GM19455 (cell line): ENCODE measurements around the gene SH3BP1.

ENCODE experiments used
- ATAC-seq: cut with Tn5 transposase; IDR thresholded peaks from one replicate; pipeline ENCODE4 v1.9.1; 2021; ENCODE audit not compliant: unreplicated experiment

Gene SH3BP1

DNA sequence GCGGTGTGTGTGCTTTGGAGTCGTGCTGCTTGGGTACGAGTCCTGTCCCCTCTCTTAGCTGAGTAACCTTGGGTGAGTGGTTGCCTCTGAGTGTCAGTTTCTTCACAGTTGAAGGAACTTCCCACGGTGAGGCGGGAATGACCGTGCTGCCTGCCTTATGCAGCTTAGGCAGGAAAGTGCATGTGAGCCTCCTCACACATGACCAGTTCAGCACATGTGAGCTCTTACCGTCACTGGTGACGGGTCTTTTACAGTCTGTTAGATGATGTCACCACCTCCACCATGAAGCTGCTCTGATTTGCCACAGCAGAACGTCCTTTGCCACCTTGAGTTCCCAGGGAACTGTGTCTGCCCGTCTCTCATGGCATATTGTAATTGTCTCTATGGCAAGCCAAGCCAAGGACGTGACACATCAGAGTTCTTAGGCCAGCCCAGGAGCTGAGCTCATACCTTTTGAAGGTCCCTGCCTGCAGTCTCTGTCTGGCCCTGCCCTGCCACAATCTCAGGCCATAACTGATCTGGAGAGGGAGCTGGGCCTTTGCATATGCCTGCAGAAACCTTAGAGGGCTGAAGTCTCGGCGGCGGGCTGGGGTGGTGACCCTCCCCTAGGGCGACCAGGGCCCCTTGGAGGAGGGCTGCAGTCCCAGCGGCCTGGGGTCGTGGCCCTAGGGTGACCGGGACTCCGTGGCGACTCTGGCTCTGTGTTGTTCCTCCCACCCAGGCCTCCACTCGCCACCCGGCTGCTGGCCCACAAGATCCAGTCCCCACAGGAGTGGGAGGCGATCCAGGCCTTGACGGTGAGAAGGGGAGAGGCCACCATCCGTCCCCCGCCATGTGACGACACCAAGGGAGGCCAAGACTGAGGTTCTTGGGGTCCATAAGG is 23.0 kb upstream of the SH3BP1 start:
- ATAC-seq = no peak

DNA sequence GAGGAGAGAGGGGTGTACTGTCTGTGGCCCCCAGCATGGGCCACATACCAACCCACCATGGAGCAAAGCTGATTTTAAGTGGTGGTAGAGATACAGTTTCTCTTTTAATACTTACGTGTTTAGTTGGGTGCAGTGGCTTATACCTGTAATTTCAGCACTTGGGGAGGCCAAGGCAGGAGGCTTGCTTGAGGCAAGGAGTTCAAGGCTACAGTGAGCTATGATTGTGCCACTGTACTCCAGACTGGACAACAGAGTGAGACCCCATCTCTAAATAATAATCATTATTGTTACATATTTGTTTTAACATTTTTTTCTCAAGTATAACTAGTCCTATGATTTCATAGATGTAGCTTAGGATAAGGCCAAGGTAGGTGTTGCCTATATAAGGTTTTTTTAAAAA is 22.0 kb upstream of the SH3BP1 start:
- ATAC-seq = no peak

GRCh38 chr22:37618072-37618656 is 21.3 kb upstream of the SH3BP1 start:
- ATAC-seq = no peak

DNA sequence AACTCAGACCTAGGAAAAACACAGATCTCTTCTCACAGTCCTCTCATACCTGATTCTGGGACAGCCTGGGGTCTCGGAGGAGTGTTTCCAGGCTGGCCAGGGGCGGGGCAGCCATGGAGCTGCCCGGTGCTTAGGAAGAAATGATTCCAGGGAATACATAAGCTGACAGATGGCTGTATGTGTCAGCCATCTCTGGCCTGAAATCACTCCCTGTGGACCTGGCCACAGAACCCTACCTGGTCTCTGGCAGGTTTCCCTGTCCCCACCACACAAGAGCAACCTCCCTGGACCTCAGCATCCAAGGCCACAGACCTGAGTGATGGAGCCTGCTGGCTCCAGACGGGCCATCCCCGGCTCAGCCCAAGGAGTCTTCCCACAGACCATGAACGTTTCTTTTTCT is 20.8 kb upstream of the SH3BP1 start:
- no peak for ATAC-seq

DNA sequence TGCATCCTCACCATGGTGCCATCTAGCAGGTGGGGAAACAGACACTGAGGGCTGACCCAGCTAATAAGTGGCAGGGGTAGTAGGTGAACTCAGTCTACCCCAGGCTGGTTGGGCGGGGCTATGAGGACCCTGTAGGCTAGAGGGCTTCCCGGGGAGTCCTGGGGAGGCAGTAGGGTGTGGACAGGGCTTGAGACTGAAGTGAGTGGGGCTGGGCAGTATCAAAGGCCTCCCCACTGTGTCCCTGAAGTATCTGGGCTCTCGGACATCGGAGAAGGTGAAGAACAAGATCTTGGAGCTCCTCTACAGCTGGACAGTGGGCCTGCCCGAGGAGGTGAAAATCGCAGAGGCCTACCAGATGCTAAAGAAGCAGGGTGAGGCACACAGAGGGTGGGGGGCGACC is 19.5 kb upstream of the SH3BP1 start:
- no peak for ATAC-seq

GRCh38 chr22:37621352-37621860 is 18.1 kb upstream of the SH3BP1 start:
- no peak for ATAC-seq

DNA sequence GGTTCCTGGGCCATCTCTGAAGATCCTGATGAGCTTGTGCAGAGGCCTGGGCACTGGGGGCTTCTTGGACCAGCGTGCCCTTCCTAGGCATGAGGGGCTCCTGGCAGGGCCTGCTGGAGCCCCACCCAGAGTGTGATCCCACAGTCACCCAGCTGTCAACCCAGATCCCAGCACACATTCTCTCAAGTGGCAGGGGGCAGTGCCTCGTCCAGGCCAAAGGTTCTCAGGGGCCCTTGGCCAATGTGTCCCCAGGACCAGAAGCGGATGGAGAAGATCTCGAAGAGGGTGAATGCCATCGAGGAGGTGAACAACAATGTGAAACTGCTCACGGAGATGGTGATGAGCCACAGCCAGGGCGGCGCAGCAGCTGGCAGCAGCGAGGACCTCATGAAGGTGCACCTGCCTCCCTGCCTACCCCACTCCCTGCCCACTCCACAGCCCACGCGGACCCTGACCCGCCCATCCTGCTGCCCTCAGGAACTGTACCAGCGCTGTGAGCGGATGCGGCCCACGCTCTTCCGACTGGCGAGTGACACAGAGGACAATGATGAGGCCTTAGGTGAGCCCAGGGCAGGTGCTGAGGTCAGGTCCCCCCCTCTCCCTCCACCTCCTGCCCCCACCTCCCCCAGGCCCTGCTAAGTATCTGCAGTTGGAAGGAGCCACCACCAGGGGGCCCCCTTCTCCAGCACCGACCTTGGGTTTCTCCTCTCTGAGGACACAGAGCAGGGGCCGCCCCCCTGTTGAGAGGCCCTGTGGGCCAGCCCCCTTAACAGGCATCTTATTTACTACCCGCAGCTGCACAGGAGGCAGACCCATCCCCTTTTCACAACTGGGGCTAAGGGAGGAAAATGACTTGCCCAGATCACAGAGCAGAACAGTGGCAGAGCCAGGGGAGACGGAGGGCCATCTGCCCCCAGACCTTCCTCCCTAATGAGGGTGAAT is 16.1 kb upstream of the SH3BP1 start:
- ATAC-seq = no peak

- no peak for ATAC-seq
Measured at GRCh38 chr22:37624017-37624365, 15.5 kb upstream of the SH3BP1 start.

GRCh38 chr22:37624876-37625275 is 14.6 kb upstream of the SH3BP1 start:
- ATAC-seq = no peak

GRCh38 chr22:37625737-37626136 is 13.7 kb upstream of the SH3BP1 start:
- no peak for ATAC-seq

GRCh38 chr22:37626144-37626543 is 13.3 kb upstream of the SH3BP1 start:
- ATAC-seq = no peak

- no peak for ATAC-seq
Measured at GRCh38 chr22:37626556-37627075, 12.9 kb upstream of the SH3BP1 start.

- no peak for ATAC-seq
Measured at GRCh38 chr22:37627121-37627520, 12.3 kb upstream of the SH3BP1 start.

GRCh38 chr22:37627545-37627944 is 11.9 kb upstream of the SH3BP1 start:
- ATAC-seq = no peak

DNA sequence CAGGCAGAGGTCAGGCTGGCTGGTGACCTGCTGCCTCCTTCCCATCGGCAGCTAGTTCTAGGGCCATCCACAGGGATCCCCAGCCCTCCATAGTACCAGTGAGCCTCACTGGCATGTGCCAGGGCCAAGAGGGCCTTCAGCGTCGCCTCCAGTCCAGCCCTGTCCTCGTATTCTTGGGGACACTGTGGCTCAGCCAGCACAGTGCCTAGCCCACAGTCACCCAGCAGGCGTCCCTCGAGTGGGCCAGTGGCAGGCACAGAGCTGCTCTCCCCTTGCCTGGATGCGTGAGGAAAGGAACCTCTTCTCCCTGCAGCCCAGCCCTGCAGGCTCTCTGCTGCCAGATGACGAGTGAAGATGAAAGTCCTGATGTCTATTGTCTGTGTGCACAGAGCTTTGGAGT is 10.6 kb upstream of the SH3BP1 start:
- no peak for ATAC-seq

- no peak for ATAC-seq
Measured at GRCh38 chr22:37629928-37630327, 9.5 kb upstream of the SH3BP1 start.

GRCh38 chr22:37630839-37631435 is 8.5 kb upstream of the SH3BP1 start:
- ATAC-seq = no peak

GRCh38 chr22:37631448-37632173 is 7.9 kb upstream of the SH3BP1 start:
- no peak for ATAC-seq

DNA sequence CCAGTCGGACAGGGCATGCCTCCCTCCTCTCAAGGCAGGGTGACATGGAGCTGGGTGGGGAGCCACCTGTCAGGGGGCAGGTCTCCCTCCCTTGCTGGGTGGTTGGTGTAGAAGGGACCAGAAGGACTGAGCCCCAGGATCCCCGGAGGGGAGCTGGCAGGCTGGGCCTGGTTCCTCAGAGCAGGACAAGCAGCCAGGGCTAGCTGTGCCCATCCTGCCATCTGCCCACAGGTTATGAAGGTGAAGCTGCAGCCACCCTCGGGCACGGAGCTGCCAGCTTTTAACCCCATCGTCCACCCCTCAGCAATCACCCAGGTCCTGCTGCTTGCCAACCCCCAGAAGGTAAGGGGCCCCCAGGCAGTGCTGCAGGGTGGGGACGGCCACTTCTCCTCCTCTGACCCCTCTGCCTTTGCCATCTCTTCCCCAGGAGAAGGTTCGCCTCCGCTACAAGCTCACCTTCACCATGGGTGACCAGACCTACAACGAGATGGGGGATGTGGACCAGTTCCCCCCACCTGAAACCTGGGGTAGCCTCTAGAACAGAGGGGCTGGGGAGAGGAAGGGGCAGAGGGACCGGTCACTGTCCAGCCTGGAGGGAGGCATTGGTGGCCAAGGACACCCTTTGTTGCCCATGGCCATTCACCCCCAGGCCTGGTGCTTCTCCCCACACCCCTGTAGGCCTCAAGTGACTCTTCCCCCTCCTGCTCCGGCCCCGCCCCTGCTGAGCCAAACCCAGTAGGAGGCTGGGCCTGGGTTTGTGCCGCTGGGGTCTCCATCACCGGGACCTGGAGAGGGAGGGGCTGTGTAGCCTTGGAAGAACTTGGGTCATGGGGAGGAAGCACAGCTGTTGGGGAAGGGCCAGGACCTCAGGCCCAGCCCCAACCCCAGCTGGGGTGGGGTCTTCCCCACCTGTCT is 7.0 kb upstream of the SH3BP1 start:
- peak; percentile 9 for ATAC-seq
